Panc1 (cell line): ENCODE measurements around the gene SPANXN1. TPM values are rescaled to one million over a fixed set of nuclear protein-coding genes. Genes with fewer than 3 reads are reported as not detected.
A peak's percentile ranks its signal among the peaks of the same experiment; 100 is the strongest.
"Not testable (repeated sequence)": the region's sequence is repeated elsewhere in the genome, so short reads cannot be mapped to it uniquely, and the experiment has no call there.

Source experiments
- ATAC-seq: fragments of 200-7000 bp; cut with Tn5 transposase; 2 replicates; pipeline ENCODE4 v1.9.1; 2020; ENCODE audit warnings: mild to moderate bottlenecking, moderate library complexity
- Bru-seq: library from RNA; stranded (reverse); fragments of 400-500 nt; gene quantifications from one replicate; lab custom pipeline; 2021; lab: Mats Ljungman, UMichigan
- BruChase-seq, 2 experiments: library from RNA; stranded (reverse); fragments of 400-500 nt; gene quantifications; one replicate each; lab custom pipeline; 2021; lab: Mats Ljungman, UMichigan
- BruUV-seq: library from RNA; stranded (reverse); fragments of 400-500 nt; replicated peaks from 2 replicates; lab custom pipeline; 2021; lab: Mats Ljungman, UMichigan
- CTCF ChIA-PET: fragments of 300-600 bp; sonication (Branson Sonifier 250); formaldehyde crosslinking; loops from one replicate; lab custom pipeline; 2022; ENCODE audit warnings: antibody characterized with exemption; lab: Charles Lee
- POLR2A ChIA-PET: fragments of 300-600 bp; sonication (Branson Sonifier 250); formaldehyde crosslinking; loops from one replicate; lab custom pipeline; 2022; ENCODE audit warnings: antibody characterized with exemption; lab: Charles Lee
- DNase-seq: peaks from one replicate; pipeline ENCODE4 v3.0.0-alpha.2; 2010; ENCODE audit warnings: low read depth, low spot score
- H3K27ac ChIP-seq: 2 replicates; pipeline ENCODE4 v1.5.1; 2011; ENCODE audit warnings: mild to moderate bottlenecking, low read length, inconsistent platforms
- H3K27me3 ChIP-seq: fragments of 200-500 bp; sonication (Bioruptor generic); 2 replicates; pipeline ENCODE4 v1.6.0; 2014; ENCODE audit warnings: low read length, inconsistent platforms; ENCODE audit not compliant: control insufficient read depth, insufficient read depth
- H3K36me3 ChIP-seq: fragments of 200-500 bp; sonication (Bioruptor generic); 2 replicates; pipeline ENCODE4 v1.5.1; 2014; ENCODE audit warnings: inconsistent platforms, mild to moderate bottlenecking, low read length, moderate library complexity; ENCODE audit not compliant: control insufficient read depth, insufficient read depth
- H3K4me1 ChIP-seq: 2 replicates; pipeline ENCODE4 v1.5.1; 2011; ENCODE audit warnings: inconsistent platforms, mild to moderate bottlenecking, low read length, moderate library complexity; ENCODE audit not compliant: control insufficient read depth, insufficient read depth
- H3K4me3 ChIP-seq, 2 experiments: 2 replicates each; pipeline ENCODE4 v1.5.1; 2011 to 2012; ENCODE audit warnings: low read depth in 2 of 2, low read length in 2 of 2, mild to moderate bottlenecking in 2 of 2, inconsistent platforms in 1 of 2, moderate library complexity in 1 of 2
- H3K9me3 ChIP-seq: fragments of 200-500 bp; sonication (Bioruptor generic); 2 replicates; pipeline ENCODE4 v1.5.1; 2014; ENCODE audit warnings: low read depth, mild to moderate bottlenecking, inconsistent platforms, low read length, moderate library complexity; ENCODE audit not compliant: control insufficient read depth, insufficient read depth
- CTCF ChIP-seq: fragments of 450-650 bp; IDR thresholded peaks from 2 replicates; pipeline ENCODE4 v1.5.1; 2017; ENCODE audit warnings: mild to moderate bottlenecking
- POLR2AphosphoS5 ChIP-seq: IDR thresholded peaks from 2 replicates; pipeline ENCODE4 v1.6.1; 2012; ENCODE audit warnings: mild to moderate bottlenecking, low read depth, low read length, moderate library complexity
- REST ChIP-seq, 2 experiments: IDR thresholded peaks; 2 replicates each; pipeline ENCODE4 v1.6.1; 2011 to 2012; ENCODE audit warnings: low read depth in 2 of 2, control low read depth in 1 of 2, low read length in 1 of 2, mild to moderate bottlenecking in 1 of 2, moderate library complexity in 1 of 2; ENCODE audit not compliant: insufficient read depth in 1 of 2
- SIN3A ChIP-seq: IDR thresholded peaks from 2 replicates; pipeline ENCODE4 v1.6.1; 2012; ENCODE audit warnings: low read depth, mild to moderate bottlenecking, low read length, moderate library complexity, borderline replicate concordance; ENCODE audit not compliant: insufficient read depth
- TCF7L2 ChIP-seq: IDR thresholded peaks from 2 replicates; pipeline ENCODE4 v1.6.1; 2011; ENCODE audit warnings: mild to moderate bottlenecking, low read depth, low read length, inconsistent platforms
- in situ Hi-C: cut with HindIII; loops from 2 replicates; pipeline ENCODE4 v1.10.0; 2016; ENCODE audit warnings: low sequenced_read_pairs, low pct_unique_long_range_greater_than_20kb
- intact Hi-C: fragments of 100-400 bp; cut with micrococcal nuclease; formaldehyde crosslinking; loops from one replicate; pipeline ENCODE4 v1.10.0; 2022; ENCODE audit not compliant: unreplicated experiment
- long read RNA-seq: library from polyadenylated mRNA; unstranded; transcript quantifications from one replicate; pipeline ENCODE4 v2.0.0, GENCODE V29; 2021; ENCODE audit not compliant: unreplicated experiment
- polyA plus RNA-seq: library from polyadenylated mRNA; unstranded; fragments of >200 nt; gene quantifications from one replicate; pipeline ENCODE4 v1.2.1, GENCODE V29; 2012; ENCODE audit warnings: missing spikeins; ENCODE audit not compliant: insufficient read length
- total RNA-seq: library from RNA; stranded (reverse); gene quantifications from one replicate; pipeline ENCODE4 v1.2.1, GENCODE V29; 2021; ENCODE audit not compliant: unreplicated experiment

Gene SPANXN1
- total RNA-seq = not detected
- not detected for polyA plus RNA-seq
- Bru-seq, nascent RNA = not detected
- BruChase-seq, experiment 1, labeled RNA remaining after a 2-hour chase = not detected
- BruChase-seq, experiment 2, labeled RNA remaining after a 6-hour chase = not detected
- long read RNA-seq = 0 reads

- DNase-seq, H3K4me3 ChIP-seq, H3K27ac ChIP-seq, in situ Hi-C loops, BruUV-seq, intact Hi-C loops, H3K4me1 ChIP-seq, CTCF ChIA-PET, POLR2A ChIA-PET, H3K36me3 ChIP-seq, H3K27me3 ChIP-seq, ATAC-seq, H3K9me3 ChIP-seq: not testable (repeated sequence)
Observed at GRCh38 chrX:145247203-145247602, at the start of gene SPANXN1. SPANXN1 (plus strand) TSS chrX:145247503; CDS start chrX:145247587, 84 bp downstream.

GRCh38 chrX:145199078-145199477 is 48.2 kb upstream of the SPANXN1 start:
- no TSS peak for BruUV-seq
- Histone ChIP-seq H3K36me3 (no peaks in the 10 kb centered on the region), H3K27ac (no peak overlapping the region), H3K9me3 (no peaks in the 10 kb centered on the region), H3K4me1 (no peaks in the 10 kb centered on the region), H3K4me3 (no peak overlapping the region), H3K27me3 (no peaks in the 10 kb centered on the region)
- intact Hi-C loops (no loop called here), in situ Hi-C loops (no loop called here)
- ATAC-seq = no peak
- POLR2A ChIA-PET = no interaction called here
- CTCF ChIA-PET = interaction anchor here (0.5 kb wide), 1 partner anchor 177 kb away, joined by 3 read pairs; no protein-coding TSS in a partner anchor
- no peak for DNase-seq
- TF ChIP-seq REST (IDR thresholded peaks at IDR 0.05; ENCODE audit: insufficient read depth in 1 of 2, low read depth in 2 of 2, low read length in 1 of 2) (no peak), TCF7L2 (no peak), POLR2AphosphoS5 (no peak), SIN3A (no peak), CTCF (no peak)

GRCh38 chrX:145213504-145213903 is 33.8 kb upstream of the SPANXN1 start:
- ATAC-seq (no peak), DNase-seq (no peak)
- H3K9me3 ChIP-seq = no peaks in the 10 kb centered on the region
- H3K4me1 ChIP-seq = no peaks in the 10 kb centered on the region
- CTCF ChIA-PET = no interaction called here
- in situ Hi-C loops (no loop called here), intact Hi-C loops (loop anchor here (10.0 kb wide), 1 partner anchor 601 kb away; the partner anchor contains the start of gene SLITRK2)
- TF ChIP-seq SIN3A (no peak), CTCF (peak; percentile 40; the same call in 1 of the 2 replicates)
- POLR2A ChIA-PET = no interaction called here
- H3K4me3 ChIP-seq = no peak overlapping the region
- no TSS peak for BruUV-seq
- H3K27me3 ChIP-seq = no peaks in the 10 kb centered on the region
- H3K36me3 ChIP-seq = no peaks in the 10 kb centered on the region
- H3K27ac ChIP-seq = no peak overlapping the region
